OCI-LY1 (cell line): Measurements from ENCODE around the gene VAV2.

Source experiments
- H2AFZ ChIP-seq: fragments of 200-600 bp; sonication (generic), shearing (Covaris generic); 2 replicates; pipeline ENCODE4 v1.6.0; 2014; ENCODE audit warnings: antibody characterized with exemption, mild to moderate bottlenecking, low read length
- H3F3A ChIP-seq: fragments of 200-600 bp; sonication (generic), shearing (Covaris generic); 2 replicates; pipeline ENCODE4 v1.6.0; 2014; ENCODE audit warnings: mild to moderate bottlenecking, antibody characterized with exemption, low read length, moderate library complexity; ENCODE audit not compliant: insufficient read depth
- H3K27ac ChIP-seq: fragments of 200-600 bp; sonication (generic); 2 replicates; pipeline ENCODE4 v1.5.1; 2014; ENCODE audit warnings: low read length, mixed run types, mild to moderate bottlenecking, low read depth; ENCODE audit not compliant: poor library complexity, severe bottlenecking
- H3K27me3 ChIP-seq: fragments of 200-600 bp; sonication (generic); 2 replicates; pipeline ENCODE4 v1.6.0; 2014; ENCODE audit warnings: antibody characterized with exemption, mild to moderate bottlenecking, low read length, moderate library complexity; ENCODE audit not compliant: insufficient read depth
- H3K36me3 ChIP-seq: fragments of 200-600 bp; sonication (generic); 2 replicates; pipeline ENCODE4 v1.6.1; 2014; ENCODE audit warnings: mild to moderate bottlenecking, antibody characterized with exemption, low read length, moderate library complexity, mixed read lengths; ENCODE audit not compliant: insufficient read depth
- H3K4me1 ChIP-seq: fragments of 200-600 bp; sonication (generic); 2 replicates; pipeline ENCODE4 v1.5.1; 2014; ENCODE audit warnings: mild to moderate bottlenecking, low read length, moderate library complexity; ENCODE audit not compliant: insufficient read depth, severe bottlenecking
- H3K4me2 ChIP-seq: fragments of 200-600 bp; sonication (generic), shearing (Covaris generic); 2 replicates; pipeline ENCODE4 v1.6.1; 2014; ENCODE audit warnings: low read length
- H3K4me3 ChIP-seq: fragments of 200-600 bp; sonication (generic); 2 replicates; pipeline ENCODE4 v1.5.1; 2014; ENCODE audit warnings: low read length, low read depth, mild to moderate bottlenecking, mixed read lengths; ENCODE audit not compliant: poor library complexity, severe bottlenecking
- H3K79me2 ChIP-seq: fragments of 200-600 bp; shearing (Covaris generic); 2 replicates; pipeline ENCODE4 v1.6.1; 2016; ENCODE audit warnings: mixed run types, low read length, mixed read lengths; ENCODE audit not compliant: insufficient read depth
- H3K9ac ChIP-seq: fragments of 200-600 bp; sonication (generic), shearing (Covaris generic); 2 replicates; pipeline ENCODE4 v1.6.1; 2014; ENCODE audit warnings: mild to moderate bottlenecking, low read length, mixed read lengths
- H3K9me2 ChIP-seq: fragments of 200-600 bp; sonication (generic), shearing (Covaris generic); 2 replicates; pipeline ENCODE4 v1.6.1; 2014; ENCODE audit warnings: low read depth, mild to moderate bottlenecking, low read length, mixed read lengths
- H3K9me3 ChIP-seq: fragments of 200-600 bp; shearing (Covaris generic); 2 replicates; pipeline ENCODE4 v1.6.1; 2014; ENCODE audit warnings: low read length, mixed read lengths
- H4K20me1 ChIP-seq: fragments of 200-600 bp; sonication (generic), shearing (Covaris generic); 2 replicates; pipeline ENCODE4 v1.6.0; 2016; ENCODE audit warnings: mild to moderate bottlenecking, low read length; ENCODE audit not compliant: insufficient read depth
- EZH2 ChIP-seq: fragments of 200-600 bp; sonication (generic), shearing (Covaris generic); IDR thresholded peaks from 2 replicates; pipeline ENCODE4 v1.8.0; 2017; ENCODE audit warnings: borderline replicate concordance, mixed run types, mild to moderate bottlenecking, antibody characterized with exemption, low read length, moderate library complexity, mixed read lengths
- TF ChIP-seq, protein P1 (sequence below): fragments of 200-600 bp; sonication (generic), shearing (Covaris generic); IDR thresholded peaks from 2 replicates; pipeline ENCODE4 v1.5.1; 2017; ENCODE audit warnings: mild to moderate bottlenecking, antibody characterized with exemption, low read length, moderate library complexity, mixed read lengths

The VAV2 gene

DNA sequence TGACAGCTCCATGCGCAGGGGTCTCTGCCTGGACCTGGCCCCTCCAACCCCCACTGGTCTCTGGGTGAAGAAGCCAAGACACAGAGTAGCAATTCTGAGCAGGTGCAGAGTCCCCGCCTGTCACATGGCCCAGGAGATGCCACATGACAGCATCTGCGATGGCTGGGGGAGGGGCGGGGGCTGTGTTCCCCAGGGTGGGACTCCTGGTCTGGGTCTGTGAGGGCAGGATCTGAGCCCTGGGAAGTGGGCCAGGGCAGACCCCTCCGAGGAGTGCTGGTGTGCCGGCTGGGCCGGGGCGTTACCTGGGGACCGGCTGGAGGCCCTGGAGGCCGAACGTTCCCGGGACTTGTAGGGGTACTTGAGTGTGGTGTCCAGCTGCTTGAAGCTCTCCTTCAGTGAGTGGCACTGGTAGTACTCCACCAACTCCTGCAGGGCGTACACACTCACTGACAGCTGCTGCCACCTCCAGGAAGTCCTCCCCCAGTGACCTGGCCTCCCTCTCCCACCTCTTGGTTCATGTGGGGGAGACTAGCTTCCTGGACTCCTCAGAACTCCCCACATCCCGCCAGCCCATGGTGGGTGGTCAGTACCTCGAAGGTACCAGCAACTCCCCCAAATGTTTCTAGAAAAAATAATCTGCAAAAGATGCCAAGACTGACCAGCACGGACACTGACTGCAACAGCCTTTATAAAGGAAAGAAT is 221.9 kb downstream of the VAV2 start:
- H3K27me3 ChIP-seq, result no peaks in the 10 kb centered on the region; the same call in 1 of the 2 replicates
- H3K9me3 ChIP-seq, result 0 out of 2 replicates have a peak, but pooled peaks cover 2% of the 10 kb centered on the region
- no peak overlapping the region for H2AFZ ChIP-seq
- no peak overlapping the region for H3K27ac ChIP-seq
- H3K4me3 ChIP-seq, result no peak overlapping the region
- no peak for TF ChIP-seq EZH2
- TF ChIP-seq, protein P1, sequence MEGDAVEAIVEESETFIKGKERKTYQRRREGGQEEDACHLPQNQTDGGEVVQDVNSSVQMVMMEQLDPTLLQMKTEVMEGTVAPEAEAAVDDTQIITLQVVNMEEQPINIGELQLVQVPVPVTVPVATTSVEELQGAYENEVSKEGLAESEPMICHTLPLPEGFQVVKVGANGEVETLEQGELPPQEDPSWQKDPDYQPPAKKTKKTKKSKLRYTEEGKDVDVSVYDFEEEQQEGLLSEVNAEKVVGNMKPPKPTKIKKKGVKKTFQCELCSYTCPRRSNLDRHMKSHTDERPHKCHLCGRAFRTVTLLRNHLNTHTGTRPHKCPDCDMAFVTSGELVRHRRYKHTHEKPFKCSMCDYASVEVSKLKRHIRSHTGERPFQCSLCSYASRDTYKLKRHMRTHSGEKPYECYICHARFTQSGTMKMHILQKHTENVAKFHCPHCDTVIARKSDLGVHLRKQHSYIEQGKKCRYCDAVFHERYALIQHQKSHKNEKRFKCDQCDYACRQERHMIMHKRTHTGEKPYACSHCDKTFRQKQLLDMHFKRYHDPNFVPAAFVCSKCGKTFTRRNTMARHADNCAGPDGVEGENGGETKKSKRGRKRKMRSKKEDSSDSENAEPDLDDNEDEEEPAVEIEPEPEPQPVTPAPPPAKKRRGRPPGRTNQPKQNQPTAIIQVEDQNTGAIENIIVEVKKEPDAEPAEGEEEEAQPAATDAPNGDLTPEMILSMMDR, result no peak
- H3K4me2 ChIP-seq, result no peak overlapping the region
- no peaks in the 10 kb centered on the region for H4K20me1 ChIP-seq
- H3K4me1 ChIP-seq, result no peaks in the 10 kb centered on the region
- H3K79me2 ChIP-seq, result no peaks in the 10 kb centered on the region
- H3K9me2 ChIP-seq, result no peaks in the 10 kb centered on the region
- no peaks in the 10 kb centered on the region for H3F3A ChIP-seq
- H3K36me3 ChIP-seq, result no peaks in the 10 kb centered on the region
- no peak overlapping the region for H3K9ac ChIP-seq

DNA sequence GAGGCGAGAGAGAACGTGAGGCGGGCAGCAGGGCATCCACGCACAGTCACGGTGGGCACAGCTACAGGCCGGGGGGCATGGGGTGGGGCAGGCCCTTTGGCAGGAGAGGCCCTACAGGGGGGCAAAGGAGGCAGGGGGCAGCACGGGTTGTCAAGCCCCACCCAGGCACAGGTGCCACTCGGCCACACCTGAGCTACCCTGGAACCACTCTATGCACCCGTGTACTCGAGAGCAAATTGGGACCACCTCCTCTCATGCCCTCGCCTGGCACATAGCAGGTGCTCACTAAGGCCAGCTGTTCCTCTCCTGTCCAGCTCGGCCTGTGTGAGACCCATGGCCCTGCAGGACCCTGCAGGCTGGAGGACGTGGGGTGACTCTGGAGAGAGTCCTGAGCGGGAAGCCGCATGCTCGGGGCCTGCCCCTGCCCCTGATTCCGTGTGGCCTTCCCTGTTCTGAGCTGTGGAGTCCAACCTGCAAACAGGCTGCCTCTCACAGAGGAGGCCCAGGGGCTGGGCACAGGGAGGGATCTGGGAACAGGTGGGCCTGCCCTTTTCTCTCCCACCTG is 222.5 kb downstream of the VAV2 start:
- TF ChIP-seq, protein P1, result no peak
- TF ChIP-seq EZH2, result no peak
- Histone ChIP-seq H3K9me3 (0 out of 2 replicates have a peak, but pooled peaks cover 2% of the 10 kb centered on the region), H3K79me2 (no peaks in the 10 kb centered on the region)

DNA sequence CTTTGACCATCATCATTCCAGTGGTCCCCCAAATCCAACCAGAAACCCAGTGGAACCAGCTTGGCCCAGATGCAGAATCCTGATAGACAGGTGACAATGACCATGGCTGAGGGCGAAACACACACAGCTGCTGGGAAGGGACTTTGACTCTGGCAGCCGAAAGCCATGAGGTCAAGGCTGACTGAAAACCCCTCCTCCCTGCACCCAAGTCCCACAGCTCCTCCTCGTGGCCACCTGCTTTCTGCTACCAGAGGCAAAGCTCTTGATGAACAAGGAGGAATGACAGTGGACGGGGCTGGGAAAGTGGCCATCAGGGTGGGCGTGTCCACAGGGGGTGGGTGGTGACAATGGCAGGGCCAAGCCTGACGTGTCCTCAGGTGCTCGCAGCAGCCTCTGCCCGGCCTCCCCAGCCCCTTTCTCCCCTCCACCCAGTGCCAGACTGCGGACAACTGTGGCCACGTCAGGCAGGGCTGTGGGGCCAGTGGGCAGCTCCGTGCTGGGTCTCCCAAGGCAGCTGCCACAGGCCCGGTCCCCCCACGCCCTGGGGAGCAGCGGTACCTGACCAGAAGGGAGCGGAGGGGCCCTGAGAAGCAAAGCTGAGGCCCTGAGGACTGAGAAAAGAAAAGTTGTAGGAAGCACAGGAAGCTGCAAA is 223.1 kb downstream of the VAV2 start:
- Histone ChIP-seq H3K36me3 (no peaks in the 10 kb centered on the region), H3K9ac (no peak overlapping the region), H3F3A (no peaks in the 10 kb centered on the region), H3K9me2 (no peaks in the 10 kb centered on the region), H3K9me3 (0 out of 2 replicates have a peak, but pooled peaks cover 2% of the 10 kb centered on the region), H4K20me1 (no peaks in the 10 kb centered on the region), H3K4me1 (no peaks in the 10 kb centered on the region), H3K4me3 (no peak overlapping the region), H3K4me2 (no peak overlapping the region), H3K27me3 (no peaks in the 10 kb centered on the region), H2AFZ (no peak overlapping the region), H3K27ac (no peak overlapping the region), H3K79me2 (no peaks in the 10 kb centered on the region)
- TF ChIP-seq, protein P1, result peak; percentile 35; the same call in 1 of the 2 replicates
- no peak for TF ChIP-seq EZH2

More for the DNA sequence above, 222.5 kb downstream of the VAV2 start:
- no peaks in the 10 kb centered on the region; the same call in 1 of the 2 replicates for H3K27me3 ChIP-seq
- no peaks in the 10 kb centered on the region for H3K9me2 ChIP-seq
- H3K36me3 ChIP-seq, result no peaks in the 10 kb centered on the region
- no peak overlapping the region for H3K4me2 ChIP-seq
- no peaks in the 10 kb centered on the region for H3F3A ChIP-seq
- H3K27ac ChIP-seq, result no peak overlapping the region
- no peaks in the 10 kb centered on the region for H4K20me1 ChIP-seq
- no peaks in the 10 kb centered on the region for H3K4me1 ChIP-seq
- no peak overlapping the region for H2AFZ ChIP-seq
- H3K4me3 ChIP-seq, result no peak overlapping the region
- no peak overlapping the region for H3K9ac ChIP-seq
